ENCODE data around the gene CCDC80. TPM values are rescaled to one million over a fixed set of nuclear protein-coding genes. Genes with fewer than 3 reads are reported as not detected.
A peak's percentile ranks its signal among the peaks of the same experiment; 100 is the strongest.
"Not testable (repeated sequence)": the region's sequence is repeated elsewhere in the genome, so short reads cannot be mapped to it uniquely, and the experiment has no call there.

CCDC80 gene
- total RNA-seq, 1 donor from 2014 or later, result 79.3 TPM

GRCh38 chr3:112665009-112665408 is 24.1 kb upstream of the CCDC80 start:
- DNase-seq, result not testable (repeated sequence)

- no peak for DNase-seq
Measured at GRCh38 chr3:112656043-112656442, 15.1 kb upstream of the CCDC80 start.

- DNase-seq, result no peak
Measured at GRCh38 chr3:112654979-112655378, 14.0 kb upstream of the CCDC80 start.

- DNase-seq, result no peak
Measured at GRCh38 chr3:112654492-112654891, 13.5 kb upstream of the CCDC80 start.

- DNase-seq, result peak; percentile 73
Measured at GRCh38 chr3:112653881-112654300, 12.9 kb upstream of the CCDC80 start.

GRCh38 chr3:112653209-112653871 is 12.4 kb upstream of the CCDC80 start:
- no peak for DNase-seq

- no peak for DNase-seq
Measured at GRCh38 chr3:112651516-112651915, 10.6 kb upstream of the CCDC80 start.

GRCh38 chr3:112651071-112651470 is 10.1 kb upstream of the CCDC80 start:
- no peak for DNase-seq

- no peak for DNase-seq
Measured at GRCh38 chr3:112650482-112650881, 9.5 kb upstream of the CCDC80 start.

GRCh38 chr3:112649478-112649735 is 8.5 kb upstream of the CCDC80 start:
- DNase-seq, result no peak

GRCh38 chr3:112647122-112647521 is 6.2 kb upstream of the CCDC80 start:
- no peak for DNase-seq

GRCh38 chr3:112646623-112647022 is 5.7 kb upstream of the CCDC80 start:
- no peak for DNase-seq

GRCh38 chr3:112644453-112644852 is 3.5 kb upstream of the CCDC80 start:
- DNase-seq, result no peak

GRCh38 chr3:112643621-112644240 is 2.8 kb upstream of the CCDC80 start:
- DNase-seq, result no peak

- peak; percentile 96 for DNase-seq
Measured at GRCh38 chr3:112642912-112643506, 2.1 kb upstream of the CCDC80 start.

GRCh38 chr3:112640276-112640929 is 540 bp downstream of the CCDC80 start:
- peak; percentile 68 for DNase-seq

GRCh38 chr3:112639455-112640225 is 1.3 kb downstream of the CCDC80 start:
- peak; percentile 51 for DNase-seq

GRCh38 chr3:112638327-112639020 is 2.5 kb downstream of the CCDC80 start:
- no peak for DNase-seq

GRCh38 chr3:112637700-112638099 is 3.2 kb downstream of the CCDC80 start:
- DNase-seq, result no peak

- DNase-seq, result peak; percentile 84
Measured at GRCh38 chr3:112635674-112636073, 5.3 kb downstream of the CCDC80 start.

- no peak for DNase-seq
Measured at GRCh38 chr3:112634786-112635541, 6.0 kb downstream of the CCDC80 start.
